OCI-LY7 (cell line): ENCODE measurements around the gene NAALADL2. TPM values are rescaled to one million over a fixed set of nuclear protein-coding genes. Genes with fewer than 3 reads are reported as not detected.

Experiments used
- BruUV-seq: library from RNA; stranded (reverse); fragments of 400-500 nt; replicated peaks from 2 replicates; lab custom pipeline; 2021; lab: Mats Ljungman, UMichigan
- CTCF ChIA-PET: fragments of 300-600 bp; sonication (Branson Sonifier 250); formaldehyde crosslinking; loops from one replicate; lab custom pipeline; 2022; ENCODE audit warnings: antibody characterized with exemption; ENCODE audit not compliant: unreplicated experiment; lab: Charles Lee
- POLR2A ChIA-PET: fragments of 300-600 bp; sonication (Branson Sonifier 250); formaldehyde crosslinking; loops from one replicate; lab custom pipeline; 2022; ENCODE audit warnings: antibody characterized with exemption; lab: Charles Lee
- DNase-seq: peaks from one replicate; pipeline ENCODE4 v3.0.0-alpha.2; 2015; ENCODE audit warnings: low spot score
- H2AFZ ChIP-seq: fragments of 200-600 bp; sonication (generic), shearing (Covaris generic); 2 replicates; pipeline ENCODE4 v1.6.1; 2014; ENCODE audit warnings: mild to moderate bottlenecking, antibody characterized with exemption, low read length, moderate library complexity
- H3K27ac ChIP-seq: fragments of 200-600 bp; sonication (generic); 2 replicates; pipeline ENCODE4 v1.5.1; 2014; ENCODE audit warnings: mixed run types, low read depth, mild to moderate bottlenecking, moderate library complexity, low read length, inconsistent platforms; ENCODE audit not compliant: poor library complexity, severe bottlenecking
- H3K36me3 ChIP-seq: fragments of 200-600 bp; sonication (generic); 2 replicates; pipeline ENCODE4 v1.6.1; 2014; ENCODE audit warnings: mild to moderate bottlenecking, antibody characterized with exemption, low read length, moderate library complexity, mixed read lengths; ENCODE audit not compliant: insufficient read depth
- H3K4me1 ChIP-seq: fragments of 200-600 bp; sonication (generic); 2 replicates; pipeline ENCODE4 v1.5.1; 2014; ENCODE audit warnings: mild to moderate bottlenecking, low read length; ENCODE audit not compliant: insufficient read depth, poor library complexity, severe bottlenecking
- H3K4me2 ChIP-seq: fragments of 200-600 bp; sonication (generic); 2 replicates; pipeline ENCODE4 v1.6.1; 2014; ENCODE audit warnings: mild to moderate bottlenecking, low read length
- H3K4me3 ChIP-seq: fragments of 200-600 bp; sonication (generic); 2 replicates; pipeline ENCODE4 v1.5.1; 2014; ENCODE audit warnings: mild to moderate bottlenecking, low read depth, low read length; ENCODE audit not compliant: poor library complexity, severe bottlenecking
- H3K79me2 ChIP-seq: fragments of 200-600 bp; sonication (generic); 2 replicates; pipeline ENCODE4 v1.6.1; 2016; ENCODE audit warnings: low read depth, mild to moderate bottlenecking, low read length, moderate library complexity, mixed read lengths; ENCODE audit not compliant: insufficient read depth
- H3K9me2 ChIP-seq: fragments of 200-600 bp; sonication (generic); 2 replicates; pipeline ENCODE4 v1.6.1; 2016; ENCODE audit warnings: mild to moderate bottlenecking, low read length, mixed read lengths; ENCODE audit not compliant: insufficient read depth
- H3K9me3 ChIP-seq: fragments of 200-600 bp; sonication (generic); 2 replicates; pipeline ENCODE4 v1.6.1; 2014; ENCODE audit warnings: mild to moderate bottlenecking, mixed run types, low read length, mixed read lengths
- H4K20me1 ChIP-seq: fragments of 200-600 bp; sonication (generic); 2 replicates; pipeline ENCODE4 v1.6.1; 2014; ENCODE audit warnings: mild to moderate bottlenecking, antibody characterized with exemption, low read length, moderate library complexity, mixed read lengths; ENCODE audit not compliant: insufficient read depth
- EZH2phosphoT487 ChIP-seq: fragments of 200-600 bp; sonication (generic); IDR thresholded peaks from 2 replicates; pipeline ENCODE4 v1.6.1; 2018; ENCODE audit warnings: low read depth, borderline replicate concordance, mild to moderate bottlenecking, mixed run types, antibody characterized with exemption, low read length, moderate library complexity, mixed read lengths
- intact Hi-C: fragments of 100-400 bp; cut with micrococcal nuclease; formaldehyde crosslinking; loops from one replicate; pipeline ENCODE4 v1.10.0; 2022; ENCODE audit not compliant: unreplicated experiment
- total RNA-seq, 2 experiments: library from RNA; depleted of rRNA in 1 of 2; stranded (reverse); fragments of >200 nt in 1 of 2; shearing (Covaris generic) in 1 of 2; gene quantifications; 2 replicates each; pipeline ENCODE4 v1.2.3, GENCODE V29; 2014 to 2022
- TF ChIP-seq, protein P1 (sequence below): fragments of 200-600 bp; sonication (generic); conservative IDR thresholded peaks from 2 replicates; pipeline ENCODE4 v1.5.1; 2014; ENCODE audit warnings: mild to moderate bottlenecking, antibody characterized with exemption, low read length, moderate library complexity, mixed read lengths

The NAALADL2 gene
- total RNA-seq, 2 experiments from 2014 or later, result 0.25 to 0.70 TPM

DNA sequence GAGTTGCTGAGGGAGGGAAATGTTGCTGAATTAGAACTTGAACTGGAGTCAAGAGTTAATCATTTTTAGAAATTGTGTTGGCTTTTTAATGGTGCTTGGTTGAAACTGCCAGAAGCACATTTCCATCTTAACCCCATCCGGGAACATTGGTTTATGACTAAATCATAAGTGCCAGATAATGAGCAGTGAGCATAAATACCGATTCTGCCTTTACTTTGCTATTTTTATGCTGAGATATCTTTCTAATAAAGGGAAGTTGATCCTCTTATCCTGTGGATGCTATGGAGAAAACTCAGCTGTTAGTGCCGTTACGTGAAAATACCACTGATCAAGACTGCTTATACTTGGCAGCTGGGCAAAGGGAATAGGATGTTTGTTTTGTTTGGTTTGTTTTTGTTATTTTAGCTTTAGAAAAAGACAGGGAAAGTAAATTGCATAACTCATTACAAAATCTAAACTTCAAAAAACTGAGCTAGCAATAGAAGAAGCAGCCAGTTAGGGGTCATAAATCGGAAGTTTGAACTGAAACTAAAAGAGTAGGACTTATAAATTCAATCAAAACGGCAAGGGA is 813.1 kb downstream of the NAALADL2 start:
- no peaks in the 10 kb centered on the region for H4K20me1 ChIP-seq
- H3K4me1 ChIP-seq, result no peaks in the 10 kb centered on the region
- H3K79me2 ChIP-seq, result no peaks in the 10 kb centered on the region
- ChIA-PET CTCF (no interaction called here), POLR2A (no interaction called here)
- no peak overlapping the region for H3K27ac ChIP-seq
- H3K9me3 ChIP-seq, result no peaks in the 10 kb centered on the region
- TF ChIP-seq, protein P1, sequence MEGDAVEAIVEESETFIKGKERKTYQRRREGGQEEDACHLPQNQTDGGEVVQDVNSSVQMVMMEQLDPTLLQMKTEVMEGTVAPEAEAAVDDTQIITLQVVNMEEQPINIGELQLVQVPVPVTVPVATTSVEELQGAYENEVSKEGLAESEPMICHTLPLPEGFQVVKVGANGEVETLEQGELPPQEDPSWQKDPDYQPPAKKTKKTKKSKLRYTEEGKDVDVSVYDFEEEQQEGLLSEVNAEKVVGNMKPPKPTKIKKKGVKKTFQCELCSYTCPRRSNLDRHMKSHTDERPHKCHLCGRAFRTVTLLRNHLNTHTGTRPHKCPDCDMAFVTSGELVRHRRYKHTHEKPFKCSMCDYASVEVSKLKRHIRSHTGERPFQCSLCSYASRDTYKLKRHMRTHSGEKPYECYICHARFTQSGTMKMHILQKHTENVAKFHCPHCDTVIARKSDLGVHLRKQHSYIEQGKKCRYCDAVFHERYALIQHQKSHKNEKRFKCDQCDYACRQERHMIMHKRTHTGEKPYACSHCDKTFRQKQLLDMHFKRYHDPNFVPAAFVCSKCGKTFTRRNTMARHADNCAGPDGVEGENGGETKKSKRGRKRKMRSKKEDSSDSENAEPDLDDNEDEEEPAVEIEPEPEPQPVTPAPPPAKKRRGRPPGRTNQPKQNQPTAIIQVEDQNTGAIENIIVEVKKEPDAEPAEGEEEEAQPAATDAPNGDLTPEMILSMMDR, result no peak
- no peak for TF ChIP-seq EZH2phosphoT487
- BruUV-seq, result no TSS peak
- no peaks in the 10 kb centered on the region for H3K36me3 ChIP-seq
- H3K4me2 ChIP-seq, result no peak overlapping the region
- no peak for DNase-seq
- no peak overlapping the region for H3K4me3 ChIP-seq
- H2AFZ ChIP-seq, result no peak overlapping the region
- intact Hi-C loops, result no loop called here
- H3K9me2 ChIP-seq, result no peaks in the 10 kb centered on the region

DNA sequence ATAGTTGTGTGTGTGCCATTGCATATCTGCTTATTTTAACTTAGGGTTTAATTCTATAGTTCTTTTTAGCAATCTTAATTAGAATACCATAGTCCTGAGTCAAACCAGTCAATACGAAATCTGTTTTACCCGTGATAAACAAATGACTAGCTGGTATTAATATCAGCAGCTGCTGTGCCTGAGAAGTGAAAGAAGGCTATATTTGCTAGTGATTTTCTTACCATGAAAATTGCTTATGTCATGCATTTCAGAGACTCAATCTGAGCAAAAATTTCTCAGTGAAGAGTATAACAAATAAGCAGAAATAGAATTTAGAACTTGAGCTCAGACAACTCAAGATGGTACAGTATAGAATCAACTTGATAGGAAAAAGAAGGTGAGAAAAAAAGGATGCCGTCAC is 820.4 kb downstream of the NAALADL2 start:
- H3K9me2 ChIP-seq, result no peaks in the 10 kb centered on the region

DNA sequence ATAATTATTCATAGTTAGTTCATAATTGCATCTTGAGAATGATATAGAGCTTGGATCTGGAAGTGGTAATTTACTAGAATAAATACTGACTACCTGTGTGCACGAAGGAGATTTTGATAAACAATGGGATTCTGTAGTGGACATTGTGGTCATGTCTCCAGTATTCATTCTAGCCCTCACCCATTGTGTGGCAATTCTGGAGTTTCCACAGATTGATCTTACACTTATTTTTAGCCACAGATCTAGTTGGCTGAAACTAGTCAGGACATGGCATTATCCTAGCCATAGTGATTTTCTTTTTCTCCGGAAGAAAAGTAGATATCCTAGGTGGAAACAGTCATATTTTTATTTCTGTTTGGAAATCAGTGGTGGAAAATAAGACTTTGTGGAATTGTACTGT is 833.1 kb downstream of the NAALADL2 start:
- ChIA-PET POLR2A (no interaction called here), CTCF (no interaction called here)
- Histone ChIP-seq H3K79me2 (no peaks in the 10 kb centered on the region), H3K9me3 (no peaks in the 10 kb centered on the region), H3K9me2 (no peaks in the 10 kb centered on the region), H3K36me3 (no peaks in the 10 kb centered on the region), H3K4me3 (no peak overlapping the region), H3K4me2 (no peak overlapping the region), H3K4me1 (no peaks in the 10 kb centered on the region), H2AFZ (no peak overlapping the region), H3K27ac (no peak overlapping the region), H4K20me1 (no peaks in the 10 kb centered on the region)
- TF ChIP-seq, protein P1, result no peak
- TF ChIP-seq EZH2phosphoT487, result no peak
- DNase-seq, result no peak
- intact Hi-C loops, result no loop called here
- no TSS peak for BruUV-seq

More for the DNA sequence above, 820.4 kb downstream of the NAALADL2 start:
- Histone ChIP-seq H3K4me3 (no peak overlapping the region), H3K9me3 (no peaks in the 10 kb centered on the region), H3K79me2 (no peaks in the 10 kb centered on the region), H2AFZ (no peak overlapping the region), H3K36me3 (no peaks in the 10 kb centered on the region), H3K4me2 (no peak overlapping the region), H3K27ac (no peak overlapping the region), H4K20me1 (no peaks in the 10 kb centered on the region), H3K4me1 (no peaks in the 10 kb centered on the region)
- intact Hi-C loops, result no loop called here
- DNase-seq, result no peak
- BruUV-seq, result no TSS peak
- CTCF ChIA-PET, result no interaction called here
- POLR2A ChIA-PET, result interaction anchor here (0.8 kb wide), 1 partner anchor 203 kb away, joined by 3 read pairs; no protein-coding TSS in a partner anchor
- no peak for TF ChIP-seq EZH2phosphoT487
- TF ChIP-seq, protein P1, result no peak
